Activated CD4-positive, alpha-beta T cell treated with anti-CD3 and anti-CD28 coated beads for 4 hours (primary cell): ENCODE measurements around the gene C20orf202.

ENCODE experiments used
- DNase-seq, 2 donors: peaks; one replicate each; pipeline ENCODE4 v3.0.0-alpha.2; 2020

The C20orf202 gene

DNA sequence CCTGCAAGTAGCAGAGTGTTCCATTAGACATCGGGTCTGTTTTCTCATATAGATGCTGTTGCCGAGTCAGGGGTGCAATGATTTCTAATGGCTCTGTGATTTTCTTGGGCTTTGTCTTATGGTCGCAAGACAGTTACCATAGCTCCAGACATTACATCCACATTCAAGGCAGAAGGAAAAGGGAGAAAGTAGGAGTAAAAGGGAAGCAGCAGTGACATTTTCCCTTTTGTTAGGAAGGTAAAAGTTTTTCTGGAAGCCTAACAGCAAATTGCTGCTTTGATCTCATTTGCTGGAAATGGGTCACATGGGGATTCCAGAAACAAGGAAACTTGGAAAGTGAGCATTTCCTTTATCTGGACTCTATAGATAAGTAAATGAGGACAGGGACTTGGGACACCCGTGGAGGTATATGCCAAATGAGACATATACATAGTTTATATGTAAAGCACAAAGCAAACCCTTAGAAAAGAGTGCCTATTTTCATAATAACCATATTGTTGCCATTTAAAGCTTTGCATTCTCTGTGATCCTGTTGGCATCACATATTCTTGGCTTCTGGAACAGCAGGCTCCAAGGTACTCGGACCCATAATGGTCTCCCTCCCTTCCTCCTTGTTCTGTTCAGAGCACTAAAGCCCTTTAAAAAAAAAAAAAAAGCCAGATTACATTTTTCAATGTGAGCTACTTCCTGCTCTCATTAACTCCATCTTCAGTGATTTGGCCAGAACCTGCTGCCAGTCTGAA, at the start of gene C20orf202:
C20orf202 (plus strand) TSS at position 693 of the 743 bp plus-strand sequence. CDS start 132 bp downstream, outside the sequence.
- no peak for DNase-seq

DNA sequence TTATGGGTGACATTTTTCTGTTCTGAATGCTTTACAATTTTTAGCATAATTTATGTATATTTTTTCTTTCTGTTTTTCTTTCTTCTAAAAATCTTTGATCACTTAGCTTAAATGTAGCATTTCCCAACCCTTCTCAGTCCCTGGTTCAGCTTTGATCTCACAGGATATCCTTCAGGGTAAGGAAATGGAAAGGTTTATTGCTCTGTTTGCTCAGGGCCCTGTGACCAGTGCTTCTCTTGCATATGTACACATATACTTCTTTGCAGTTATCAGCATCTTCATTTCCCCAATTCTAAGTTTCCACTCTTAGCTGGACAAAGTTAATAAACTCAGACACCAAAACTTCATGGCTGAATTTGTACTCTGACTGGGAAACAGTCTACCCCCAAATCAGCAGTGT, 49.0 kb upstream of the C20orf202 start:
- DNase-seq, result no peak

- no peak for DNase-seq
Observed at GRCh38 chr20:1154691-1155090, 48.6 kb upstream of the C20orf202 start.

- no peak for DNase-seq
Observed at GRCh38 chr20:1155342-1155741, 47.9 kb upstream of the C20orf202 start.

DNA sequence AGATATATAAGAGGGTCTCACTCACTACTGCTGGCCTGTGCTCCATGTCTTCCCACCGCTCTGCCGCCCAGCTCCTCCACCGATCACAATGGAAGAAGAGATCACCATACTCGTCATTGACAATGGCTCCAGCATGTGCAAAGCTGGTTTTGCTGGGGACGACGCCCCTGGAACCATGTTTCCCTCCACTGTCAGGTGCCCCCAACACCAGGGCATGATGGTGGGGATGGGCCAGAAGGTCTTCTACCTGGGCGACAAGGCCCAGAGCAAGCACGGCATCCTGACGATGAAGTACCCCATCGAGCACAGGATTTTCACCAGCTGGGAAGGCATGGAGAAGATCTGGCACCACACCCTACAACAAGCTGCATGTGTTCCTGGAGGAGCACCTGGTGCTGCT, 42.8 kb upstream of the C20orf202 start:
- DNase-seq, result no peak

DNA sequence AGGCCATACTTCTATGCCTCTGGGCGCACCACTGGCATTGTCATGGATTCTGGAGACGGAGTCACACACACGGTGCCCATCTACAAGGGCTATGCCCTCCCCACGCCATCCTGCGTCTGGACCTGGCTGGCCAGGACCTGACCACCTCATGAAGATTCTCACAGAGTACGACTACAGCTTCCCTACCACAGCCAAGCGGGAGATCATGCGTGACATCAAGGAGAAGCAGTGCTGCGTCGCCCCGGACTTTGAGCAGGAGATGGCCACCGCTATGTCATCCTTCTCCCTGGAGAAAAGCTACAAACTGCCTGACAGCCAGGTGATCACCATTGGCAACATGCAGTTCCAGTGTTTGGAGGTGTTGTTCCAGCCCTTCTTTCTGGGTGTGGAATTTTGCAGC, 42.3 kb upstream of the C20orf202 start:
- DNase-seq, result no peak

DNA sequence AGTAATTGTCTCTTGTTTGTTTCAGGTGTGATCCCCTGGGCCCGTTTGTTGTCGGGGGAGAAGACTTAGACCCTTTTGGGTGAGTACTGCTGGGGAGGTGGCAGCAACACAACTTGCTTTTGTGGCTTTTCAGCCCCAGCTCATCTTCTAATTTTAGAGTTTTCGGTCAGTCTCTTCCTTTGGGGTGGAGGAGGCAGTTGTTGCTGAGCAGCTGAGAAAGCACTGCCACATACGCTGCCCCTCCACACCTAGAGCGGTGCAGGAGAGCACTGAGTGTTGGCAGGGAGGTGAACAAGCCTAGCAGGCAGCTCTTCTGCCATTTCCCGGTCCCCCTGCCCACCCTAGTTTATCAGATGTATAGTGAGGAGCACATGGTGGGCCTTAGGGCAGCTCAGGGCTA, 40.1 kb upstream of the C20orf202 start:
- DNase-seq, result no peak

DNA sequence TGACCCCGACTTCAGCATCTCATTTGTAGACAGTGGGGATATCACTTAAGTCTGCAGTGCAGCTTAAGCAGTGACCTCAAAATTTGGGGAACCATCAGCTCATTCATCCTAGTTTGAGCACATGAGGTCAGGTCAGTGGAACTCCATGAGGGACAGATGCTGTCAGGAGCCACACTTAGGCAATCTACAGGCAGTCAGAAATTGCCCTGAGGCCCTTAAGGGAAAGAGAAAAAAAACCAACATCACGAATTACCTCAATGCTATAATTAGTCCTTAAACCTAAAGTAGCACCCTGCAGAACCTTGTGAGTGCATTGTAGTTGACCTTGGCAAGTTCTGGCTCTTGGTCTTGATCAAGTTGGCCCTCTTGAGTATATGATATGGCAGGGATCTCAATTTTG, 39.6 kb upstream of the C20orf202 start:
- DNase-seq, result no peak

DNA sequence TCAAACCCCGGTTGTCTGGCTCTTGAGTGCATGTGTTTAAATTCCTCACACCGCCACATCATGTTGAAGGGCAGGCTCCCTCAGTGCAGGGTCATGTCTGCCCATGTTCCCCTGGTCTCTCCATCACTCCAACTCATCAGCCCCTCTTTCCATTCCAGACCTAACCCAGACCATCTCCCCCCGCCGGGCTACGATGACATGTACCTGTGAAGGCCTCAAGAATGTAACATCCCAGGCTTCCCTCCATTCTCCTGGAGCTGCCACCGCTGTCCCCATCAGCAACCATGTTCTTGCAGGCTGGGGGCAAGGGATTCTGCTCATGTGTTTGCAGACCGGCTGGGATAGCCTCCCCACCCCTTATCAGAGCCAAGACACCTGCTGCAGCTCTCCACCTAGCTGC, 38.4 kb upstream of the C20orf202 start:
- DNase-seq, result no peak

DNA sequence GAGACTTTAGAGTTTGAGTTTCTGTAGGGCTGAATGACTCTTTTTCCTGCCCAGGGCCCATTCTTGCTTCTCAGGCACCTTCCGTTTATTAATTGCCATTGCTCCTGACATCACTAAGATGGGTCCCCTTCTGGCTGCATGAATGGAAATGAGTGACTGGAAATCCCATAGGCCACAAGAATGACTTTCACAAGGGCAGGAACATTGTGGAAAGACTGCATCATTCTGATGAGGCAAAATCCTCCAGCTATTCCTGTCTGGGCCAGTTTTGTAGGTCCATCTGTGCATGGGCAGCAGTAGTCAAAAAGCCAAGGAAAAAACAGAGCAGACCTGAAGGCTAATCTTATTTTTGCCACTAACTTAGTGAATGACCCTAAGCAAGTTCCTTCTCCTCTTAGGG, 37.7 kb upstream of the C20orf202 start:
- no peak for DNase-seq

- DNase-seq, result no peak
Observed at GRCh38 chr20:1165941-1166340, 37.3 kb upstream of the C20orf202 start.

DNA sequence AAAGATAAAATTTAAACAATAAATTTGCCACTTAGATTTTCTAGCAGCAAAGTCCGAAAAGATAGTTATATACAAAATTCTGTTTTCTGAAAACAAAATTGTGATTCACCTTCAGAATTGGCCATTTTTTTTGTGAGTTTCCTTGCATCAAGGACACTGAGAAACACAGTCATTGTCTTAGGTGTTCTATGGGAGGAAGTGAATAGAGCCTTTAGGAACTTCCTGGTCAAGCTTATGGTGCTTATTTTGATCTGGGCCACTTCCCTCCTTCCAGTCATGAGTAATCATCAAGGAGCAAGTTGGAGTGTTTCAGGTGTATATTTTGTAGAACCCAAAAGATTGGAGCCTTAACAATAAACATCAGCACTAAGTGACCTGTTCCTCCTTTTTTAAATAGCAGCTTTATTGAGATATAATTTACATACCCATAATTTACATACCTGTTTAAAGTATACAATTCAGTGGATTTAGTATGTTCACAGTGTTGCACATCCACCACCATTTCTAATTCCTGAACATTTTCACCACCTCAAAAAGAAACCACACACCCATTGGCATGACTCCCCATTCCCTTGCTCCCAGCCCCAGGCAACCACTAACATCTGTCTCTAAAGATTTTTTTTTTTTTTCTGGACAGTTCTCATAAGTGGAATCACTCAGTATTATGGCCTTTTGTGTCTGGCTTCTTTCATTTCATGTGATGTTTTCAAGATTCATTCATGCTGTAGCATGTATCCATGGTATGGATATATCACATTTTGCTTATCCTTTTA, 36.1 kb upstream of the C20orf202 start:
- no peak for DNase-seq

GRCh38 chr20:1169224-1169623, 34.0 kb upstream of the C20orf202 start:
- DNase-seq, result no peak

- no peak for DNase-seq
Observed at GRCh38 chr20:1171461-1172093, 31.7 kb upstream of the C20orf202 start.

DNA sequence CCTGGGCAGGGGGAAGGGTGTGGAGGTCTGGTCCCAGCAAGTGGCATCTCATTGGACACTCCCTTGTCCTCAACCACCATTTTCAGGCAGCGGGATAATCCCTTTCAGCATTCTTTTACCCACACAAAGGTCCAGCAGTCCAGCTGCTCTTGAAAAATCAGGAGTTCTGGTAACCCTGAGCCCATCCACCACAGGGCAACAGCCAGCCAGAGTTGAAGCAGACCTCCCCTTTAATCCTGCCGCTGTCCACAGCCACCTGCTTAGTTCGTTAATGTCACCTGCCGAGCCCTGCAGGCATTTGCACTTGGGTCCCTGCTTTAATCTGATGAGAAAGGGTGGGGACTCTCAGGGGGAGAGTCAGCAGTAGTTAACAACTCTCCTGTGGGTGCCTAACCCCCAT, 29.6 kb upstream of the C20orf202 start:
- no peak for DNase-seq

- no peak for DNase-seq
Observed at GRCh38 chr20:1174787-1175186, 28.5 kb upstream of the C20orf202 start.

GRCh38 chr20:1177680-1178079, 25.6 kb upstream of the C20orf202 start:
- no peak for DNase-seq

GRCh38 chr20:1178103-1178502, 25.2 kb upstream of the C20orf202 start:
- no peak for DNase-seq

GRCh38 chr20:1178623-1179022, 24.6 kb upstream of the C20orf202 start:
- DNase-seq, result no peak

DNA sequence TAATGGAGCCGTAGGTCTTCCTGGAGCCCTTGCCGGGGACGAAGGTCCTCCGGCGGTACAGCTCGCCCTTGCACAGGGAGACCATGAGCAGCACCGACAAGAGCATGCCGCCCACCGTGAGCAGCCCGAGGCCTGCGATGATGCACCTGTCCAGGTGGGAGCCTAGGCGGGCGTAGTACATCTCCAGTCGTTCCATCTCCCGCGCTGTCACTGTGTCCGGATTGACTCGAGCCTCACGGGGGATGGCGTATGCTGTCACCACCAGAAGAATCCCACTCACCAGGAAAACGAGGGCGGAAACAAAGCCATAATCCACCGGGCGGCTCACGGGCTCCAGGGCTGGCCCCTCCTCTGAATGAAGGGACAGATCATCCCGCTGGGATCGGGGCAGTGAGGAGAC, 22.3 kb upstream of the C20orf202 start:
- DNase-seq, result no peak

- DNase-seq, result no peak
Observed at GRCh38 chr20:1182106-1182505, 21.1 kb upstream of the C20orf202 start.

DNA sequence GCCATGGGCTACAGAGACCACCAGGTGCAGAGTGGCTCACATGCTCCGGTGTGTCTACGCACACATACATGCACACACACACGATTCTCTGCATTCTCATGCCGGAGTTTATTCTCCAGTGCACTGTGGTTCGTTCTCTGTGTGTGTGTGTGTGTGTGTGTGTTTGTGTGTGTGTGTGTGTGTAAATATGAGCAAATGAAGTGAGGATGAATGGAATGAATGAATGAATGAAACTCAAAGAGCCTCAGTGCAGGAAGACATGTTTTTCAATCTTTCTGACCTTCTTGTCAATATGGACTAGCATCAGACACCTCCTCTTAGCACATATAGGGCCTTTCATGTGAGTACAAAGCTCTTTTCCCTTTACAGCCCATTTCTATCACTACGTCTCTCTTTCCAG, 20.1 kb upstream of the C20orf202 start:
- DNase-seq, result no peak

- no peak for DNase-seq
Observed at GRCh38 chr20:1184260-1184637, 19.0 kb upstream of the C20orf202 start.
